HG03139 (cell line): ENCODE measurements around the gene CDK4.

Source experiments
- ATAC-seq: cut with Tn5 transposase; IDR thresholded peaks from one replicate; pipeline ENCODE4 v1.9.1; 2021; ENCODE audit not compliant: unreplicated experiment

CDK4 gene

DNA sequence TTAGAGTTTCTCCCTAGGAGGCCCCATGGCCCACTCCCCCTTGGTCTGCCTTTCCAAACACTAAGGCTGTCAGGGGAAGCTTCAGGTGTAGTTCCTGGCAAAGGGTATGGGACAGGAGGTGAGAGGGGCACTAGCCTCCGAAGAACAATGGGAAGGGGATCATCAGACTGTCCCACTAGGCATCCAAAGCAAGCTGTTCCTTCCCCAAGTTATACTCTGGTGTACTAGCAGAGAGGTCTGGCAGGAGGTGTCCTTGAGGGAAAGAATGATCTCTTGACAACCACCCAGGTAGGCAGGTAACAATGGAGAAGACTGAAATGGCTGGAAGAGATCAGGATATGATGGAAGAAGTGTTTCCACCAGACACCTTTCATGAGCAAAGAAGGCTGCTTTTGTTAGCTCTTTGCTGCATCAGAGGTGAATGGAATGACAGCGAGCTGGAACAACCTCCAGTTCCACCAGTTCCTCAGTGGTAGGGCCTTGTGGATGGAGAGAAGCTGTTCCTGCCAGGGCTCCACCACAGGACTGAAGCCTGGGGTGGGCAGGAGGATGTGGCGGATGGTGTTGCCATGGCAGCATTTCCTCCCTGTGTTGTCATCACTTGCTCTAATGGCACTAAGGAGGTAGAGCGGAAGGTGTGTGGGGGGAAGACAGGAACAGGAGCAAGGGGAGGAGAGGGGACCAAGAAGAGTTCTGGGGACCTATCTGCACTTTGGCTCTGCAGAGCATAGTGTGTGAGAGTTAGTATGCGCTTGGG lies 11.3 kb downstream of the CDK4 start:
- ATAC-seq: peak; percentile 46

DNA sequence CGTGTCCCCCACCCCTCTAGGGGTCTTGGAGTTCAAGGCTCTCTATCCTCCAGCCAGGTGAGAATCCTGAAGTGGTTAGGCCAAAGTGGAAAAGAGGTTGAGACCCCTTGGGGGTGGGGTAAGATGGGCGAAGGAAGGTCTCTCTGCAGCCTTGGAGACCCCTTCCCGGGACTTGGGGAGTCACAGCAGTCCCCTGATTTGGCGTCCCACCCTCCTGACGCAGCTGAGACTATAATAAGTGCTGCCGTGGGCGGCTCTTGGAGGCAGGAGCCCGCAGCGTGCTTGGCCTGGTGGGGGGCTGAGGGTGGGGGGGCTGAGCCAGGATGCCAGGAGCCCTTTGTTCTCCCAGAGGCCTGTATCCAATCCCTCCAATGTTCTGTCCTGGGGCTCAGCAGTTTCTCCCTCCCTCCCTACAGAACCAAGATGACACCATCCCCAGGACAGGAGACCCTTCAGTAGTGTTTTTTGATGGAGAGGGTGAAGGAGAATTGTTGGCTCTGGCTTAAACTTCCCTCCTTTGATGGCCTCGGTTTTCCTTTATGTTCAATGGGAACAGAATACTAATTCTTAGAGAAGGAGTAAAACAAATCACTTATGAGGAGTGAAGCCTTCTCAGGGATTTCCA lies 12.1 kb downstream of the CDK4 start:
- ATAC-seq: no peak

DNA sequence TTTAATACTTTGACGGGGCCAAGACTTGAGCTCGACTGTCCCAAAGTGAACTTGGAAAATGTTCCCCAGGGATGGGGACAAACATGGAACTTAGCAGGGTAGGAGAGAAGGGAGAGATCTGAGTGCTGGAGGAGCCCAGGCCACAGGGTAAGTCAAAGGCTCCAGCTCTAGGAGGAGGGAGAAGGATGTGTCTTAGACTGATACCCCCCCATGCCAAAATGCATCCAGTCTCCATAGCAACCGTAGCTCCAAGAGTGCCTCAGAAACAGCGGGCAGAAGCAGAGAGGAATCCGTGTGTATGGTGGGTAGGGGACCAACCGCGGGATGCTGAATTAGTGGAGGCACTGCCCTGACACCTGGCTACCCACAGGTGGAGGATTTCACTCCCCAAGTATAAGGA lies 12.7 kb downstream of the CDK4 start:
- no peak for ATAC-seq

DNA sequence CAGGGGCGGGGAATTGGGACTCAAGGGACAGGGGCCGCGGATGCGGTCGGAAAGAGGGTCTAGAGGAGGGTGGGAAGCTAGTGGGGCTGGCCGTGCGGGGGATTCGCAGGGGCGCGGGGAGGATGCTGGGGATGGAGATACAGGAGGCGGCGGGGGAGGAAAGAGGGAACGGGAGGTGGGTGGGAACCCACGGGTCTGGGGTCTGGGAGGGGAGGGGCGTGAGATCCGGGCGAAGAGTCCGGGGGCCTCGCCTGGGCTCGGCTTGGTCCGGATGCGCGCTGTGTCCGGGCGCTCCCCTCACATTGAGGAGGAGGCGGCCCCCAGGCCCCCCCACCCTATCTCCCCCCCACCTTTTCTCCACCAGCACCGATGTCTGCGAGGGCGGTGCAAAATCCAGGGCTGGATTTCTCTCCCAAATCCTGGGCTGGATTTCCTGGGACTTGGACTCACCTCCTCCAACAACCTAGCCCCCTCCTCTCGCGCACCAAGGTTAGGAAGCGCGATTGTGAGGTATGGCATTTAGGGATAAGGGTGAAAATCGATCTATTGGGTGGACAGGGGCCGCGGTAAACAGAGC lies 13.4 kb downstream of the CDK4 start, which contains the start of gene AGAP2:
TSS of gene AGAP2 (minus strand) at position 82 of the 577 bp plus-strand sequence. CDS start 496 bp downstream, outside the sequence.
- ATAC-seq: no peak

DNA sequence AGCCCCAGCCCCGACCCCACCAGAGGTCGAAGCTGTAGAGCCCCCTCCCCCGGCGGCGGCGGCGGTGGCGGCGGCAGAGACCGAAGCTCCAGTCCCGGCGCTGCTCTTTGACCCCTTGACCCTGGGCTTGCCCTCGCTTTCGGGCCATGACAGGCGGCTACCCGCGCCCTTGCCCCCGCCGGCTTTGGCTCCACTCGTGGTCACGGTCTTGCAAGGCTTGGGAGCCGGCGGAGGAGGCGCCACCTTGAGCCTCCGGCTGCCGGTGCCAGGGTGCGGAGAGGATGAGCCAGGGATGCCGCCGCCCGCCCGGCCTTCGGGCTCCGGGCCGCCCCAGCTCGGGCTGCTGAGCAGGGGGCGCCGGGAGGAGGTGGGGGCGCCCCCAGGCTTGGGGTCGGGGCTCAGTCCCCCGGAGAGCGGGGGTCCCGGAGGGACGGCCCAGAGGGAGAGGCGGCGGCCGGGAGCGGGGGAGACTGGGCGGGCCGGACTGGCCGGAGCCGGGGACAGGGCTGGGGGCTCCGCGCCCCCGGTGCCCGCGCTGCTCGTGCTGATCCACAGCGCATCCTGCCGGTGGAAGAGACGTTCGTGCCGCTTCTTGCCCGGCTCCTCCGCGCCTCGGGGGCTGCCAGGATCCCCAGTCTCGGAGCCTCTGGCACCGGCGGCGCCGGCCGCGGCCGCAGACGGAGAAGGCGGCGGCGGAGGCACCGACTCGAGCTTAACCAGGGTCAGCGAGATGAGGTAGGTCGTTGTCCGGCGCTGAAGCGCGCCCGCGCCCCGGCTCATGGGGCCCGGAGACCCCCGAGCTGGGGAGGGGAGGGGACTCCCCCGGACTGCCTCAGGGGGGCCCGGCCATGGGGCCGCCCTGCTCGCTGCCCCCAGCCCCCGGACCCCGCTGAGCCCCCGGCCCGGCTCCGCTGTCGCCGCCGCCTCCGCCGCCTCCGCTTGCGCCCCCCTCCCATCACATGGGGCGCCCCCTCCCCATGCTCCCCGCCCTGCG lies 14.3 kb downstream of the CDK4 start:
- ATAC-seq: no peak

DNA sequence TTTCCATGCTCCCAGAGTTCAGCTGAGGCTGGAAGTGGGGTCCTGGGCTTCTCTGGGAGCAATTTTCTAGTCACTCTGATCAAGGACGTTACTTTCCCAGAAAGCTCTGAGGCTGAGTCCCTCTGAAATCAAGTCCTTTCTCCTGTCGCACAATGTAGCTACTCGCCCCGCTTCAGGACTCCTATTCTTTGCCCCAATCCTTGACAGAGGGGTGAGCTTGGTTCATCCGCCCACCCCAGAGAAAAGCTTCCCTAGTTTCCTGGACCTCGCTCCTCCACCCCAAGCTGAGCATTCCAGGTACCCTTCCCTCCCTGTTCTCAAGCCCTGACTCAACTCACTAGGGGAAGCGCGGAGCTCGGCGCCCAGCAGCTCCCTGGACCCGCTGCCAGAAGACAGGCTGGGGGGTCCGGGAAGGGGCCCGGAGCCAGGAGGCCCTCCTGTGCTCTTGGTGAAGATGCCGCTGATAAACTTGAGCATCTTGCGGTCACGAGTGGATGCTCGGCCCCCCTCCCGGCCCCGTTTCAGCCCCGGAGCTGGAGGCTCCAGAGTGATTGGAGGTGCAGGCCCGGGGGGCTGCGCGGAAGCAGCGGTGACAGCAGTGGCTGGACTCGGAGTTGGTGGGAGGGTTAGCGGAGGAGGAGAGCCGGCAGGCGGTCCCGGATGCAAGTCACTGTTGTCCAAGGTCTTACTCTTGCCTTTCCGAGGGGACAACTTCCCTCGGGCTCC lies 15.2 kb downstream of the CDK4 start:
- no peak for ATAC-seq

DNA sequence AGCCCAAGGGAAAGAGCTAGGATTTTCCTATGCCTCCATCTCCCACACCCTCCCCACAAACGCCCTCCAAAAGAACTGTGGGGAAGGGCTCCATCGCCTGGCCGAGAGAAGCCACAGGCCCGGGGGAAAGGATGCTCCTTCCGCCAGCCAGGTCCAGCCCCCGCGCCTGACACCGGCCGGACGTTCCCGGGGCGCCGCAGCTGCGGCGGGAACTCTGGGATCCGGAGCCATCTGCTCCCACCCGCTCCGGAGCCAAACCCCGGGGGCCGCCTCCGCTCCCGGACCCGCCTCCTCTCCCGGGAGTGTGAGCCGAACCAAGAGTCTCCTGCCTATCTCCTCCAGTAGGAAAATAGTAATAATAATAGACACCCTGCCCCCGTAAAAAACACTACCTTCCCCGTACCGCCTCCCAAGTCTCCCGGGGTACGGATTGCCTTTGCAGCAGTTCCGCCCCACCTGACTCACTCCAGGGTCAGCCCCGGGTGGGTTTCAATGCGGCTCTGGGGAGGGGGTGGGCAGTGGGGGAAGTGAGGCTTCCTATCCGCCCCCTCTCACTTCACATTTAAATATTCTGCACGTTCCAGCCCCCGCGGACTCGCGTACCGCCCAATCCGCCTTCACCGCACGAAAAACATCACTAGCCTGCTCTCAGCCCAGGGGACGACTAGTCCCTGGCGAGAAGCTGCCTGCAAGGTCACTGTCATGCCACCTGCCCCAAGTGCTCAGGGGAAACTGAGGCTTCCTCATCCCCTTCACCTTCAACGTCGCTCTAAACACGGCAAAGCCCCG lies 16.0 kb downstream of the CDK4 start:
- no peak for ATAC-seq

DNA sequence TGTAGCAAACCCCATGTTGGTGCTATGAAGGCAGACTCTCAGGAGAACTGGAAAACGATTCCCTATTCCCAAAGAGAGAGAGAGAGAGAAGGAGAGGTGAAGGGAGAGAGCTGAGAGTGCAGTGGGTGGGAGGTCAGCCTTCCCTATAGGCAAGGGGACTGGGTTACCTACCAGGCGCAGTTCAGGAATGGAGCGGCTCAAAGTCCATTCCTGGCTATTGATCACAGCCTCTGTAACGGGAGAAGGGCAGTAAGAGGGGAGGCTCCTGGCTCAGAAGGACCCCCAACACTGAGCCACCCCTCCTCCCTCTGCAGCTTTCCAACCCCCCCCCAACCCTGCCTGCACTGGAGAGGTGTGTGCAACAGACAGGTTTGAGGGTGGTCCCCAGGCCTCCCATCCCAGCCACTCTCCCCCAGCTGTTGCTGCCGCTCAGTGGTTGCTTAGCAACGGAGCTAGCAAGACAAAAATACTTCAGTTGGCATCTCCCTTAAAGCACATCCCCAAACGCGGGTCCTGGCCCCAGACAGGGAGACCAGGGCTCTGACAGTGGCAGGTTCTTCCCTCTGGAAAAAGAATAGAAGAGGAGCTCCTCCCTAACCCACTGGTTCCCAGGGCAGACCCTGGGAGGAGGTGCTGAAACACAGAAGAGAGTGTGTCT lies 16.8 kb downstream of the CDK4 start:
- ATAC-seq: no peak

DNA sequence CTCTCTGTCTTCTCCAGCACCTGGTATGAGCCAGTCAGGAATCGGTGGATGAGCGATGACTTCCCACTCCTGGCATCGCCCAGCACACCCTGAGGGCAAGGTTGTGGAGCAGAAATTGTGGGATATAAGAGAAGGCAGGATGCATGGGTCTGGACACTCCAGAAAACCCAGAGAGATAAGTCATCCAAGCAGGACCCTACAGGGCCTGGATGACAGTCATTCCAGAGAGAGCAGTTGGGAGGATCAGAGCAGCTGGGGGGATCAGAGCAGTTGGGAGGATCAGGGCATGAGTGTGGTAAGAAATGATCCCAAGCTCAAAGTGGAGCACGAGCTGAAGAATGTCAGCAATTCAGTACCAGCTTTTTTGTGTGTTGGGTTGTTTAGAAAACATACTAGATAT lies 17.5 kb downstream of the CDK4 start:
- no peak for ATAC-seq

DNA sequence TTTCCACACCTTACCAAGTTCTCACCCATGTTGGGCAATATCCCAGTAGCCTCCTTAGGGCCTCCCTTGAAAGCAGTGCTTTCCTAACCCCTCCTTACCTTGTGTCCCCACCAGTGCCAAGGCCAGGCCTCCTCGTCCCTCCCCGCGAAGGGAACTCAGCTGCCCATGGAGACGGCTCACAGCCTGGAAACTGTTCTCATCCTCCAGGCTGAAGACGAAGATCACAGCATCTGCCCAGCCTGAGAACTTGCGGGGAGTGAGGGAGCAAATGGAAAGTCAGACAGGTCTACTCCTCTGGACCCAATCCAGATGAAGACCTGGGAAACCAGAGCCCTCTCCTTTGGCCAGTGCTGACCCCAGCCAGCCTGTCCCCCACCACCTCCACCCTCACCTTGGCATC lies 18.2 kb downstream of the CDK4 start:
- no peak for ATAC-seq

DNA sequence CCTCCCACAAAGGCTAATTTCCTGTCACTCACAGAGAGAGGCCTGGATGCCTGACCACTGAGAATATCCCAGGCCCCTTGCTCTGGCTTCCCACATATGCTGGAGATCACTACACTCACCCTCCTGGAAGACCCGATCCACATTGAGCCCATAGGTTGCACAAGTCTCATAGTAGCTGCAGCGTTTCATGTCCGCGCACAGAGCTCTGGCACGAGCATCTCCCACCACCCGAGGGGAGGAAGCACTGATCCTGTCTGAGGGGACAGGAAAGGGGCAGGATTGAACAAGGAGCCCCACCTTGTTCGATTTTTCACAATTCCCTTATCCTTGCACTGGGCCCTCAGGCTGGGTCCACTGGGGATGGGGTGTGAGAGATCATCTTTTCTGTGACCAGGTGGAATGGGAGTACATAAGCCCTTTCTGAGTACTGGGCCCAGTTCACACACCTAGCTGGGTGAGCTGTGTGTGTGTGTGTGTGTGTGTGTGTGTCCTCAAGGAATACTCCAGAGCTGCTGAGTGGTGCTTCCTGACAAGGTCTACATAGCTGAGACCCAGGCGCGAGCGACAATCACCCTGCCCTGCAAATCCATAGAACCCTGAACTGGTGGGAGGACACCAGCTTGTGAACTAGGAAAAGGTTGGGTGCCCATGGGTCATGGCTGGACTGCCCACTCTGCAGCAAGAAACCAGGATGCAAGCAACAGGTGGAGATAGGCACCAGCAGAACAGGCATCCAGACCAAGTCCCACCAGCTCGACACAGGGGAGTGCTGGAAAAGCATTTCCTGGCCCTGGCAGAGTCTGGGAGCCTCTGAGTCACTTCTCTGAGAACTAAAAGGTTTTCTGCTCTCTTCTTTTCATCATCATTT lies 19.1 kb downstream of the CDK4 start:
- ATAC-seq: no peak

DNA sequence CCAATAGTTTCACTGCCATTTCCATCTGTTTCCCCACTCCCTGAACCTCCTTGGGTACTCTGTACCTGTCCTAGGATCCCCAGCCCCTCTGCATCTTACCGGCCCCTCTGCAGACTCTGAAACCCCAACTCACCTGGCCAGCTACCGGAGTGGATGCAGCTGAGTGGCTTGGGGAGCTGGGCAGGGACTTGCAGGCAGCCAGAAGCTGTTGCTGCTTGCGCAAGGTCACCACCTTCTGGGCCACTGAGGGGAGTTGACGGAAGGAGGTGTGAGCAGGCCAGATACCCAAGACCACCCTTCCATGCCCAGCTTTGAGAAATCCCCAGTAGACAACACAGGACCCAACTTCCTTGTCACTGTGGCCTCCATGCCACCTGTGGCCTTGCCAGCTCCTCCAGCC lies 19.8 kb downstream of the CDK4 start:
- ATAC-seq: no peak

DNA sequence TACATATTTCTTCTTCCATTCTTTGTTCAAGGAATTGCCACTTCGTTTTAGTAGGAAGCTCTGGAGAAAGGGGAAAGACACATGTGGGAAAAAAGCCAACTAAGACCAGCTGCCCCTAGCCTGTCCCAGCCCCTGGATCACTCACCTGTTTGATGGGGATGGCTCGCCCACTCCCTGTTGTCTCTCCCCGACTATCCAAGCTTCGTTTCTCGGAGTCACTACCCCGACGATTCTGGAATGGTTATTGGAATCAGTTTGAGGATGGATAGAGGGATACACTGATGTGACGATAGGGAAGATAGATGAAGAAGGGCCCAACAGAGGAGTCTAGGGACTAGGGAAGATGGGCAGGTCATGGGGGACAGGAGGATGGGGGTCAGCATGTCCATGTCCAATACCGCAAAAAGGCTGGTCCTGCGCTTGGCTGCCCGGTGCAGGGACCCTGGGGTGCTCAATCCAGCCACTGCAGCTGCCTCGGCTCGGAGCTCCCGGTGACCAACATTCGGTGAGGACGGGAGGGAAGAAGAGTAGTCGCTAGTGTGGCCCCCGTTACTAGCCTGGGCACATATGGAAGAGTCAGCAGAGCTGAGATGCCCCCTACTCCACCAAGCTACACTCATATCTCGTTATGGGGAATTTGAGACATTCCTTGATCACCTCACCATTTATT lies 20.6 kb downstream of the CDK4 start:
- ATAC-seq: no peak

DNA sequence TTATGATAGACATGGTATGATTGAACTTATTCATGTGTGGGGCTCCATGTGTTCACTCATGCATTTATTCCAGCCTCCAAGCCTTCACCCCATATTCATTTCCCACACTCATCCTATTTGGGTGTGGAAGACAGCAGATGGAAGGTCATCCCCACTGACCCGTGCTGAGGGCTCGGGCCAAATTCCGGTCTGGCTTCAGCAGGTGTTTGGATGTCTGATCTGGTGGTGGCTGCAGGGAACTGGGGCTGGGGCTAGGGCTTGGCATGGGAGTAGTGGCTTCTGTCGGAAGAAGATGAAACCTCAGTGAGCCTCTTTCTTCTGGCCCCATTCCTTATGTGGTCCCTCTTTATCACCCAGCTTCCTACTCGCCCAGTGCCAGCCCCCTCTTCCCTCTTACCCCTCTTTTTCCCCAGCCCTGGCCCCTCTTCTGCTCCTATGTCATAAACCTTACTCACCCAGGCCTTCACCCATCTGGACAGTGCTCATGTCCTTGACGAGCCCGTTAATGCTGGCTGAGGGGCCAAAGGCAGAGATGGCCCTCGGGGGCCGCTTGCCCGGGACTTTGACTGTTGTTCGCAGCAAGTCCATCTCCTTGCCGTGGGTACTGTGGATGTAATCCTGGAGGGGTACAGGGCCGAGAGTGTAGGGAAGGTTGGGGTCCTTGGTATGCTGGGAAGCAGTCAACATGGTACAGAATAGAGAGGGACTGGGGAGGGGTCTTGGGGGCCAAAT lies 21.6 kb downstream of the CDK4 start:
- no peak for ATAC-seq

DNA sequence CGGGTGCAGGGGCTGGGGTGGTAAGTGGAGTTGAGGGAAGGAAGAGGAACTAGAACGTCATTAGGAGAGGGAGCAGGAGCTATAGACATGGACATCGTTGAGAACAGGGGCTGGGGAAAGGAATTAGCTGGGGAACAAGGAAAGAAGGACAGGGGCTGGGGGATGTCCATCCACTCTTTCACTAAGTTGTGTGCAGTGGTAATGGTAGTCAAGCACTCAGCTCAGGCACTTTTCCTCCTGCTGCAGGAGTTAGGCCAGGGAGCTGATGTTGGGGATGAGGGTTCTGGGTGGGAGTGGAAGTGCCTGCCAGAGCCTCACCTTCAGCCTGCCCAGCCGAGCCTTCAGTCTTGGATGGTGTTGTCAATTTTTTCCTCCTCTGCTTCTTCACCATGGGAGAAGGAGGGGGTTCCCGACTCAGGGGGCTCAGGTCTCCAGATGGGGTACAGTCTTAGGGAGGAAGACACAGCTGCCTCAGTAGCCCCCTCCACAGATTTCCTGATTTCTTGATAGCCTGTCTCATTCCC lies 22.7 kb downstream of the CDK4 start:
- ATAC-seq: no peak

DNA sequence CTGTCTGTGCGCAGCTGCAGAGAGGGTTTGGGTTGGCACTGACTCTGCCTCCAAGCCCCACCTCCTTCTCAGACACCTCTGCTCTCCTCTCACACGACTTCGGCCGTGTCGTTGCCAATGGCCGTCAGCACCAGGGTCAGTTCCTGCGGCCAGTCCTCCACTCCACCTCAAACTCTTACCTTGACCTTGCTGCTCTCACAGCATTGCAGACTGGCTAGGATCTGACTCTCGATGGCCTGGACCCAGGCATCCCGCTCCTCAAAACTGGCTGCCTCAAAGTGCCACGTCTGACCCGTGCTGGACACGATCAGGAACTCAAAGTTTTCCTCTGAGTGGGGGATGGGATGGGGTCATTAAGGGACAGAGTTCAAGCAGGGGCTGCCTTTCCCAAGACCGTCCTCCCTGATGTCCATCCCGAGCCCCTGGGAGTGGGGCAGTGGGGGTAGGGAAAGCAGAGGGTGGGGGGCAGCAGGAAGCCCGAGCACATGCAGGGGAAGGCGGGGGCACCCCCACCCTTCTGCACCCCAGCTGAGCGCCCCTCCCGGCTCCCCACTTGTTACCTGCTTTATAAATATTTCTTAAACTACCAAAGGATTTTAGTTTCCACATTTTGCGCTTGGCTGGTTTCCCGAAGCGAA lies 24.2 kb downstream of the CDK4 start:
- ATAC-seq: no peak
